GM18907 (cell line): ENCODE measurements around the gene TRPV5.

Experiments used
- ATAC-seq: cut with Tn5 transposase; IDR thresholded peaks from one replicate; pipeline ENCODE4 v1.9.1; 2021; ENCODE audit warnings: mild to moderate bottlenecking, moderate library complexity; ENCODE audit not compliant: unreplicated experiment

Gene TRPV5

GRCh38 chr7:142941541-142941940 lies 8.0 kb upstream of the TRPV5 start:
- no peak for ATAC-seq

GRCh38 chr7:142940966-142941535 lies 7.5 kb upstream of the TRPV5 start:
- no peak for ATAC-seq

DNA sequence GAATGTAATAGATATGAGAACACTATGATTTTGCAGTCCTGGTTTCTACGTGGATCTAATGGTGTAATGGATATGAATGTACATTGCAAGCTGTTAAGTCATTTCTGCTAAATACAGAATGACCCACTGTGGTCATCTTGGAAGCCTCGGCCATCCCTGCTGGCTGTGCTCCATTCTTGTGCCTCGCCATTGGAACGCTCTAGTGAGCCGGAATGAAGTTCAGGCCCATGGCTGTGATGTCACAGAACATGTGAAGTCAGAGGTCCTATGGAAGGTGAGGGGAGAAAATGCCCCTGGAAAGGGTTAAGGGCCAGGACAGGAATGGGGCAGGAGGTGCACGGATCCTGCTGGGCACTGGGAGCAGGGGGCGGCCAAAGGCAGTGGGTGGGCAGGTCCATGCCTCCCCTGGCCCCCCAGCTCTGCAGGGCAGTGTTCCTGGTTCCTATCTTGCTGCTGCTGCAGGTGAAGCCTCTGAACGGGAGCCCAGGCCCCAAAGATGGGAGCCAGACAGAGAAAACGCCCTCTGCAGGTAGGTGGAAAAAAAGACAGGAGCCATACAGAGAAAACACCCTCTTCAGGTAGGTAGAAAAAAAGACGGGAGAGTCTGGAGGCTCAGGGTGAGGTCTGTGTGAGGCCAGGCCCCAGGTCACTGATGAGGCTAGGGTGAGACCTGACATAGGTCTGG lies 5.8 kb upstream of the TRPV5 start, which contains the start of gene LLCFC1:
TSS of gene LLCFC1 (plus strand) at position 259 of the 685 bp plus-strand sequence. CDS start at position 397, 138 bp downstream.
- no peak for ATAC-seq

DNA sequence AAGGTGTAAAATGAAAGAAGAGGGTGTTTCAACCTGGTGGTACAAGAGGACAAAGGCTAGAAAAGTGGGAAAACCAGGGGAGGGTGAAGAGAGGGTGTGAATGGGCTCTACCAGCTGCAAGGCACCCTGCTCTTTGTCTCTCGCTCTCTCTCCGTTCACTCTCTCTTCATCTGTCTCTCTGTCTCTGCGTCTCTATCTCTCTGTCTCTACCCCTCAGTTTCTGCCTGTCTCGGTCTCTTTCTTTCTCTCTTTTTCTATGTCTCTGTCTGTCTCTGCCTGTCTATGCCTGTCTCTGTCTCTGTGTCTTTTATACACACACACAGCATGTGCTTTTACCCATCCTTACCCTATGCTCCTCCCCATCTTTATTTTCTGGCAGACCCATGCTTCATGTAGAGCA lies 5.1 kb upstream of the TRPV5 start:
- ATAC-seq: no peak

DNA sequence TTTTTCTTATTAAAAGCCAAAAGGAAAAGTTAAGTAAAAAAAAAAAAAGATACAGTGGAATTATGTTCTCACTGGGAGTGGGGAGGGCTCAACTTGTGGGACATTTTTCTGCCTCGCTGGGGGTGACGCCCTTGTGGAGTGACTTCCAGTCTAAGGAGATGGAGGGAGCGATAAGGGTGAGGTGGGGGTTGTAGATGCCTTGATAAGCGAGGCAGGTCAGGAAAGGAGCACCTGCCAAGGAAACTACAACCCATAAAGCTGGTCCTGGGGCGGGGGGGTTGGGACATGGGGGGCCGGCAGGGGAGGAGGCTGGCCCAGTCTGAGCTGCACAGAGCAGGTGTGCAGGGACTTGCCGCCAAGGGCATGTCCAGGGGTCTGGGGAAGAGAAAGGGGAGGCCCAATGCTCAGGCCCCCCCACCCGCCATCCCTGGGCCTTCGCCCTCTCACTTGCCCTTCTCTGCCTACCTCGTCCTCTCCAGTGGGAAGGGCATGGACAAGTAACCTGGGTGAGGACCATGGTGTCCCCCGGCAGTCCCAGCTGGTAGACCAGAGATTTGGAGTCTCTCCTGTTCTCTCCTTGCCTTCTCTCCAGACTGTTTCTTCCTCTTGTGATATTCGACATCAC lies 2.5 kb upstream of the TRPV5 start:
- ATAC-seq: no peak

- no peak for ATAC-seq
Observed at GRCh38 chr7:142934056-142934455, 510 bp upstream of the TRPV5 start.

DNA sequence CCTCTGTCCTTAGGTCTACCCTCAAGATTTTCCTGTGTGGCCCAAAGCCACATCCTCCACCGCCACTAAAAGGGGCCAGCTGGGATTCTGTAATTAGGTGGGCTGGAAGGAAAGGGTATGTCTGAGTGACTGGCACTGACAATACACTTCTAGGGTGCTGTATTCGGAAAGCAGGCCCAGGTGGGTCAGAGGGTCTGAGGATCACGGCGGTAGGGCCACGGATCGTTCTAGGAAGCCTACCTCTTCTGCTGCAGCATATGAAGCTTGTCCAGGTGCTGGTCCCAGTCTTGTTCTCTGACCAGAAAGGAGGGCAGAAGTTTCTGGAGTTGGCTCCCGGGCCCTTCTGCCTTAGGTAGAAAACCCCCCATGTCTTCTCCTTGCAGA lies 462 bp downstream of the TRPV5 start:
- no peak for ATAC-seq

- no peak for ATAC-seq
Observed at GRCh38 chr7:142932386-142933091, 1.0 kb downstream of the TRPV5 start.

DNA sequence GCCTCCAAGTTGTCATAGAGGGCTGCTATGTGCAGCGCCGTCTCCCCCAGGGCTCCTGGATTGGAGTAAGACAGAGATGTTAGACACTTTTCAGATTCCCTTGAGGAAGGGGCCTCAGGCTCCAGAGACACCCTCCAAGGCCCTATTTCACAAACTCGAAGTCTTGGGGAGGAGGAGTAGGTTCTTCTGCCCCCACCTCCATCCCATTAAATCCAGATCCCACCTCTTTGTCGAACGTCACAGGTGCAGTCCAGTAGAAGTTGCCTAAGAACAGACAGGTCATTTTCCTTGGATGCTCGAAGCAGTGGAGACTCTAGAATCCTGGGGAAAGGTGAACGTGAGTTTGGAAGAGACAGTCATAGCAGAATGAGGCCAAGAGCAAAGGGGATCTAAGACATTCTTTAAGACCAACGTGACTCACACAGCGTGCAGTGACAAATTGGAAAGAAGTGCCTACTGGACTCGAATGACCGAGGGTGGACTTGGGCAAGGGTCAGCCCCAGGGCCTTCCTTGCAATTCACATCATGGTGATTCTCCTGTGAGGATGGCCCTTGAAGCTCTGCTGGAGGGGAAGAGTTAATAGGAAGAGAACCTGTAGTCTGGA lies 3.3 kb downstream of the TRPV5 start:
- ATAC-seq: no peak

DNA sequence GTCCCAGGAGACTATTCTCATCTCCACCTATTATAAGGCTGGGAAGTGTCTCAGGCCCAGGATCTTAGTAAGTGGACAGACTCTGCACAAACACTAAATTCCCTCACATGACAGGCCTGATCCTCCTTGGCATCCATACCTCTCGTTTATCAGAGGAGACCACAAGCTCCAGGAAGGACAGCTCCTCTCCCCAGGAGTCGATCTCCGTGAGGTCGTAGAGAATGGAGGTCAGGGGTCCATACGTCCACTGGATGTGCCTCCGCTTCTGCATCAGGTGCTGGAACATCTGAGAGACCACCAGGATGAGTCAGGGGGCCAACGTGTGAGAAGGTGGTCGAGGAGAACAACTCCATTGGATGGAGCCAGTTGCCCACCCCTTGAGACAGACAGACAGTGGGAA lies 5.6 kb downstream of the TRPV5 start:
- no peak for ATAC-seq

DNA sequence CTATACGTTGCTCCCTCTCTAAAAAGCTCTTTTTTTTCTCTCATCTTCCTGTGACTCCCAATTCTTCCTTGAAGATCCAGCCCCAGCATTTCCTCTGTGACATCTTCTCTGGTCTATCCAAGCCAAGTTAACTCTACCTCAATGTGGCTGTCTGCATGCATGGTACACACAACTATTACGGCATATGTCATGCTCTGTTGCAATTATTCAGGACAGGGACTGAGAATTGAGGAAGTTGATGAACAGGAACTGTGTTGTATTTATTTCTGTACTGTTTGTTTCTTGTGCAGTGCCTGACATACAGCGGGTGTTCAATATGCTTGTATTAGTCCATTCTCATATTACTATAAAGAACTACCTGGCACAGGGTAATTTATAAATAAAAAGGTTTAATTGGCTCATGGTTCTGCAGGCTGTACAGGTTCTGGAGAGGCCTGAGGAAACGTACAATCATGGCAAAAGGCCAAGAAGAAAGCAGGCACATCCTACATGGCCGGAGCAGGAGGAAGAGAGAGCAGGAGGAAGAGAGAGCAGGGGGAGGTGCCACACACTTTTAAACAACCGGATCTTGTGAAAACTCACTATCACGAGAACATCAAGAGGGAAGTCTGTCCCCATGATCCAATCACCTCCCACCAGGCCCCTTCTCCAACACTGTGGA lies 6.3 kb downstream of the TRPV5 start:
- ATAC-seq: no peak

GRCh38 chr7:142925413-142925812 lies 8.1 kb downstream of the TRPV5 start:
- ATAC-seq: no peak

GRCh38 chr7:142923391-142923790 lies 10.2 kb downstream of the TRPV5 start:
- ATAC-seq: no peak

- no peak for ATAC-seq
Observed at GRCh38 chr7:142919656-142920055, 13.9 kb downstream of the TRPV5 start.

GRCh38 chr7:142918901-142919300 lies 14.6 kb downstream of the TRPV5 start:
- ATAC-seq: no peak

DNA sequence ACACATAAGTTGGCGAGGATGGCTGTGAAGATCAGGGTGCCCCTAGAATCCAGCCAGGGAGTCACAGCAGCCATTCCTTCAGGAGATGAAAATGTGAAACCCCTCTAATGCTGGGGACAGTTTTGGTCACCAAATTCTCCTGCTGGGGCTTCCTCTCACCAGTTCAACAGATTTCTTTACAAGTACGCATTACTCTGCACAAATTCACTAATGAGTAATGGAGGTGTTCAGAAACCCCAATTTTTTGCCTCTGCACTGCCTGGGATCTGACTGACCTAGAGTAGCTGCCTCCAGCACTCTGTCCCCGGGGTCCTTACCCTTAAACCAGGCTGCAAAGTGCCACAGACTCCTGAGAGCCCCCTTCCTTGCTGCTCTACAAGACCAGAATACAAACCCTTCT lies 16.1 kb downstream of the TRPV5 start:
- ATAC-seq: no peak

- ATAC-seq: no peak
Observed at GRCh38 chr7:142916508-142916907, 17.0 kb downstream of the TRPV5 start.

GRCh38 chr7:142915315-142915714 lies 18.2 kb downstream of the TRPV5 start:
- ATAC-seq: no peak

- ATAC-seq: no peak
Observed at GRCh38 chr7:142914121-142914520, 19.4 kb downstream of the TRPV5 start.

DNA sequence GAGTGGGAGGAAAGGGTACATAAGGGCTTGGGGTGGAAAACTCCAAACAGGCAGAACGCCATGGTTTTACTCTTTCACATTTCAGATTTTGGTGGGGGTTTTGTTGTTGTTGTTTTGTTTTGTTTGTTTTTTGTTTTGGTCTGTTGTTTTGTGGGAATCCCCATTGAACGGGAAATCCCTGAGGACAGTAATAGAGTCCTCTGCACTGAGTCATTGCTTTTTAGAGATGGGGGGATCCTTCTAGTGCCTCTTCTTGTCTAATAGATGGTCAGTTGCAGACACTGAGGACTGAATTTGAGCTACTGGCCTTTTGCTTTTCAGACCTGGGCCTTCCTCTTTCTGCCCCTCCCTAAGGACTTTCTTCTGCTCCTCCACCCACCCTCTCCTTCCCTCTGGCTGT lies 20.0 kb downstream of the TRPV5 start:
- no peak for ATAC-seq

DNA sequence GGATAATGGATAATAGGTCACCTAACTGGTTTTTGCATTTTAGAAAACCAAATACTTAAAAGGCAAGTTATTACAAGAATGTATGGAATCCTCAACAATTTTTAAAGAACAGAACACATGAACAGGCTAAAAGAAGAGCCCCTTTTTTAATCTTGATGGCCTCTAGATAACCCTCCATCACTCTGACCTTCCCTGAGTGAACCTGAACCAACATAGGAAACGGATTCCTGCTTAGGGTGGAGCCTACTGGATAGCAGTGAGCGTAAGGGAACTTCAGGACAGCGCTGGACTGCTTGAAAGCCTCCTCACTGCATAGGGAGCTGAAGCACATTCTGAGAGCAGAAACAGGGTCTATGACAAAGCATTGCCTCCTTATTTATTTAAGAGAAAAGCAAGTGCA lies 20.5 kb downstream of the TRPV5 start:
- no peak for ATAC-seq
